GM12801 (cell line): ENCODE measurements around the gene NKD2.

ENCODE experiments used
- CTCF ChIP-seq: IDR thresholded peaks from one replicate; pipeline ENCODE4 v1.5.1; 2011; ENCODE audit warnings: control low read depth; ENCODE audit not compliant: insufficient read length; ENCODE audit errors: extremely low read depth

NKD2 gene

GRCh38 chr5:1066676-1067075, 58.1 kb downstream of the NKD2 start:
- TF ChIP-seq CTCF: no peak

- TF ChIP-seq CTCF: no peak
Observed at GRCh38 chr5:1067141-1068121, 58.8 kb downstream of the NKD2 start.

GRCh38 chr5:1068204-1068894, 59.7 kb downstream of the NKD2 start:
- TF ChIP-seq CTCF: no peak

- no peak for TF ChIP-seq CTCF
Observed at GRCh38 chr5:1068895-1069719, 60.5 kb downstream of the NKD2 start.

- no peak for TF ChIP-seq CTCF
Observed at GRCh38 chr5:1069720-1070088, 61.1 kb downstream of the NKD2 start.

GRCh38 chr5:1073239-1074102, 64.9 kb downstream of the NKD2 start:
- TF ChIP-seq CTCF: no peak
